Measurements from ENCODE around the gene KRT6B.

KRT6B gene

DNA sequence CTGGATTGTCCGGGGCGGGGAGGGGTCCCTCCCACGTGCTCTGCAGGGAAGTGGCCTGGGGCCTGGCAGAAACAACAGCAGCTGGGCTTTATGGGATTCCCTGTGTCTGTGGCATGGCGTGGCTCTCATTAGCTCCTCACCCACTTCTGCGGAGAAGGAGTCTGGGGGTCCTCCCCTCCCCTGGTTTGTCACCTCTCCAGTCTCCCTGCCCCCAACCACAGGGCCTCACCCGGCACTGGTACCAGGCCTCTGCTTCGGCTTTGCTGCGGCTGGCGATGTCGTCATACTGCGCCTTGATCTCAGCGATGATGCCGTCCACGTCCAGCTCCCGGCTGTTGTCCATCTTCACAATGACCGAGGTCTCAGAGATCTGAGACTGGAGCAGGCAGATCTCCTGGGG is 52.2 kb downstream of the KRT6B start:
- no peak overlapping the region for H3K4me3 Mint-ChIP-seq
- H3K36me3 Mint-ChIP-seq: no peaks in the 10 kb centered on the region
- H3K4me1 Mint-ChIP-seq: peaks cover 8% of the 10 kb centered on the region
- H3K9me3 Mint-ChIP-seq: no peaks in the 10 kb centered on the region
- ATAC-seq: no peak
- no peak for DNase-seq (ENCODE audit: low spot score in 2 of 2)
- no peak overlapping the region for H3K27ac Mint-ChIP-seq

DNA sequence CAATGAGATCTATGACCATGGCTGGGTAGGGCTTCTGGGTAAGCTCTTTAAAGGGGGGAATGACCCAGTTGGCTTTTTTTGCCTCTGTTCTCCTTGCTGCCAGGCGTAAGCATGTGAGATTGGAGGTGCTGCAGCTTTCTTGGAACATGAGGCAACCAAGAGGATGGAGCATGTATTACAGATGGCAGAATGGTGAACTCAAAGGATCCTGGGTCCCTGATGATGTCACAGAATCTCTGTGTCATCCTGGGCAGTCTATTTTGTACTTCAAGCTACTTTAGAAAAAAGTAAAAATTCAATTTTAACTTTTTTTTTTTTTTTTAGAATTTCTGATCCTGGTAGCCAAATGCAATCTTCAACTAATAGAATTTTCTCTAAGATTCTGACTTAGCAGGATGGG is 53.8 kb downstream of the KRT6B start:
- ATAC-seq (no peak), DNase-seq (ENCODE audit: low spot score in 2 of 2) (no peak)
- no peak overlapping the region for H3K4me3 Mint-ChIP-seq
- H3K27ac Mint-ChIP-seq: no peak overlapping the region
- peaks cover 8% of the 10 kb centered on the region for H3K4me1 Mint-ChIP-seq
- no peaks in the 10 kb centered on the region for H3K9me3 Mint-ChIP-seq
- no peaks in the 10 kb centered on the region for H3K36me3 Mint-ChIP-seq

DNA sequence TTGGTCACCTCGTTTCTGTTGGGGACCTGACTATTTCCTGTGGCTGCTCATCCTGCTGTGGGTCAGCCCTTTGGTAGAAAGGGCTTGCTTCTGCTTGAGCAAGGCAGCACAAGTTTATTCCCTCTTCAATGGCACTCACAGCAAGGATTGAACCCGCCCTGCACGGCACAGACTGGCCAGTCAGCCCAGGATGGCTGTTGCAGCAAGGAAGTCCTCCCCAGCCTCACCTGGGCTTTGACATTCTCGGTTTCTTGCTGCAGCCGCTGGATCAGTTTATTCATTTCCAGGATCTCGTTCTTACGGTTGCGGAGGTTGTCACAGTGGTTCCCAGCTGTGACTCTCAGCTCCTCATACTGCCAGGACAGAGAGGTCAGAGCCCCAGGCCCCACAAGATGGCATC is 55.3 kb downstream of the KRT6B start:
- no peaks in the 10 kb centered on the region for H3K36me3 Mint-ChIP-seq
- H3K27ac Mint-ChIP-seq: no peak overlapping the region
- no peaks in the 10 kb centered on the region for H3K9me3 Mint-ChIP-seq
- DNase-seq (ENCODE audit: low spot score in 2 of 2) (no peak), ATAC-seq (no peak)
- H3K4me3 Mint-ChIP-seq: no peak overlapping the region
- no peaks in the 10 kb centered on the region for H3K4me1 Mint-ChIP-seq
